NCI-H748 treated with DMSO at 0.1 percent for 48 hours (cell line): ENCODE results near the gene UMODL1.
"Not testable (repeated sequence)": the region's sequence is repeated elsewhere in the genome, so short reads cannot be mapped to it uniquely, and the experiment has no call there.

Source experiments
- DNase-seq: peaks from one replicate; lab custom pipeline; 2025; lab: John Stamatoyannopoulos, UW

Gene UMODL1

DNA sequence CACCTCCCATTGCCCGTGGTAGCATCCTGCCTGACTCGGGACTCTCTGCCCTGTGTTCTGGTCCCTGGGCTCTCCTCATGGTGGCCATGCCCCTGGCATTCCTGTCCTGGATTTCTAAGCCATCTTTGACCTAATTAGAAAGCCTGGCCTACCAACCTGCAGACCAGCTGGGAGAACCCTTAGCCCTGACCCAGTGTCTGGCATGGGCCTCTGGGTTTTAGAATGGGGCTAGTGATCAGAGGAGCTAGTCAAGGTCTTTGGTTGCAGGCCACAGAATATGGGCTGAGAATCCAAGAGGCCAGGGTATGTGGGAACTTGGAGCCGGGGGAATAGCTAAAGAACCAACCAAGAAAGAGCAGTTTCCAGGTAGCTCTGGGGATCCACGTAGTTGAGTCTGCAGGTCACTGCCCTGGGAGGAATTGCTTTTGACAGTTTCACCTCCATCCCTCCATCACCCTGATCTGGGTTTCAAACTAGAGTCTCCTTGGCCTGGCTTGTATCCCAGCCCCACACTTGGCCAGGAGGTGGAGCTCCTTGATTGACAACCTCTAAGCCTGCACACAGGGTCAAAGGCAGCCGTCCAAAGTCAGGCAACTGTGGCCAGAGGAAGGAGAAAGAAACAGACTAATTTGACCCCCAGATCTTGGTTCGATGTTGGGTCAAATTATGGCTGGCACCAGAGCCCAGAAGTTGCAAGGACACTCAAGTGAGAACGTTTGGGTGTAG is 93.1 kb downstream of the UMODL1 start:
- peak; percentile 24 for DNase-seq

DNA sequence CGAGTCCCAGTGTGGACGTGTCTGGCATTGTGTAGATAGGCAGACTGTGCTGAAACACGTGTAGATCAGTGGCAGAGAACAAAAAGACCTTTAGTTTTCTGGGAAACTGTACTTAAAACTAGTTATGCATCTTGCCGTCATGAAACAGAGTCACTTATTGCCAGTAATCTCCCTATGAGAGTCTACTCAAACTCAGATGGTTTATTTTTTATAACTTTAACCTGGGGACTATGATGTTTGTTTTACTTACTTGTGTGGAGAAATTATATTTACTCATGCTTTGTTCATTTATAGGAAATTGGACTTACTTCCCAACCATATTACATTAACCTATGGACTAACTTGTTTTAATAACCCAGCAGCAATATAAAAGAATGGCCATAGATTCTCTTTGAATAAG is 93.7 kb downstream of the UMODL1 start:
- no peak for DNase-seq

- DNase-seq: no peak
These were observed 94.8 kb downstream of the UMODL1 start for GRCh38 chr21:42165901-42166300.

GRCh38 chr21:42169758-42170157 is 98.6 kb downstream of the UMODL1 start:
- DNase-seq: no peak

- peak; percentile 84 for DNase-seq
These were observed 100.3 kb downstream of the UMODL1 start for GRCh38 chr21:42171091-42172053.

DNA sequence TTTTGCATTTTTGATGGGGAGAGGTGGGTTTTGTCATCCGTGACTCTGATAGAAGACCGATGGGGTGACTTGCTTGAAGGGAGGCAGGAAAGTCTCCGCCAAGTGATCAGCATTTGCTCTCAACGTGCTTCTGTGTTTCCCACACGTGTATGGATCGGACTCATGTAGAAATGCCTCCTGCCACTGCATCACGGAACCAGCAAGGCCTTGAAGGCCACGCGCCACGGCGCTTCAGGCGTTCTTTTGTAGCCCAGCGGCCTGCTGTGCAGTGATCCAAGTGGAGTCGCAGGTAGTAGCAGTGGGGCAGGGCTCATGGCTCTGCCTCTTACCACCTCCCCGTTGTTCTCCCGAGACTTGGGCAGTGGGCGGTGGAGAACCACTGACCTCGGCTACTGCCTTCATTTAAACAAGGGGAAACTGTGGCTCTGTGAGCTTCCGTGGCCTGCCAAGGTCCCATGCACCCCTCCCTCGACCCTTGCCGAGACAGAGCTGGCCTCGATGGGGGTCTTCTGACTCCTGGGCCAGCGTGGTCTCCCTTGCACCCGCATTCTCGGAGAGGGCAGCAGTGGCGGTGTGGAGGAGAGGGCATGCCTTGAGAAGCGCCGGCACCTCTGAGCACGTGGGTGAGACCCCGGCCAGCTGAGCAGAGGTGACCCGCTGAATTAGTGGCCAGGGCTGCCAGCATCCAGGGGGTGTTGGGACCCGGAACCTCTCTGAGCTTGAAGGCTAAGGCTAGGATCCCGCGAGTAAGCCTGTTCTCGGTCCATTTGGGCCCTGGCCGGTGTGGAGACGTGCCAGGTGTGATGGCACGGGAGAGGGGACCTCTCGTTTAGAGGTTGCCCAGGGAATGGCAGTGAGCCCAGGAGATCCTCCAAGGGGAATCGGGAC is 101.7 kb downstream of the UMODL1 start:
- no peak for DNase-seq

- DNase-seq: no peak
These were observed 103.1 kb downstream of the UMODL1 start for GRCh38 chr21:42174173-42174572.

GRCh38 chr21:42175110-42175710 is 104.1 kb downstream of the UMODL1 start:
- no peak for DNase-seq

GRCh38 chr21:42176859-42177258 is 105.7 kb downstream of the UMODL1 start:
- no peak for DNase-seq

- no peak for DNase-seq
These were observed 108.2 kb downstream of the UMODL1 start for GRCh38 chr21:42179316-42179715.

DNA sequence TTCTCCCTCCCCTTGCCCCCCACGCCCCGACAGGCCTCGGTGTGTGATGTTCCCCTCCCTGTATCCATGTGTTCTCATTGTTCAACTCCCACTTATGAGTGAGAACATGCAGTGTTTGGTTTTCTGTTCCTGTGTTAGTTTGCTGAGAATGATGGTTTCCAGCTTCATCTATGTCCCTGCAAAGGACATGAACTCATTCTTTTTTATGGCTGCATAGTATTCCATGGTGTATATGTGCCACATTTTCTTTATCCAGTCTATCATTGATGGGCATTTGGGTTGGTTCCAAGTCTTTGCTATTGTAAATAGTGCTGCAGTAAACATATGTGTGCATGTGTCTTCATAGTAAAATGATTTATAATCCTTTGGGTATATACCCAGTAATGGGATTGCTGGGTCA is 108.9 kb downstream of the UMODL1 start:
- not testable (repeated sequence) for DNase-seq

GRCh38 chr21:42182713-42183371 is 111.7 kb downstream of the UMODL1 start:
- no peak for DNase-seq

- DNase-seq: no peak
These were observed 112.5 kb downstream of the UMODL1 start for GRCh38 chr21:42183374-42184266.

DNA sequence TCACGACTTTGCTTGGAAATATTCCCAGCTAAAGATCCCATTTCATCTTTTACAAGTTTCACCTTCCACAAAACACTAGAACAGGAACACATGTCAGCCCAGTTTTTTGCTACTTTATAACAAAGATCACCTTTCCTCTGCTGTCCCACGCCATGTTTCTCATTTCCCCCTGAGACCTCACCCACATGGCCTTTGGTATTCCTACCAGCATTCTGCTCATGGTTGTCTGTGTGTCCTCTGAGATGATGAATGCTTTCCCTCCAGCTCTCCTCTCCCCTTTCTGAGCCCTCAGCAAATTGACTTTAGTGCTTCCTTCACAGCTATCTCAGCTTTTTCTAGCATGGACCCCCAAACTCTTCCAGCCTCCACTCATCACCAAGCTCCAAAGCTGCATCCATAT is 115.5 kb downstream of the UMODL1 start:
- DNase-seq: no peak

- no peak for DNase-seq
These were observed 117.0 kb downstream of the UMODL1 start for GRCh38 chr21:42187976-42188653.

- no peak for DNase-seq
These were observed 117.5 kb downstream of the UMODL1 start for GRCh38 chr21:42188663-42189062.

GRCh38 chr21:42189431-42189830 is 118.3 kb downstream of the UMODL1 start:
- DNase-seq: no peak

DNA sequence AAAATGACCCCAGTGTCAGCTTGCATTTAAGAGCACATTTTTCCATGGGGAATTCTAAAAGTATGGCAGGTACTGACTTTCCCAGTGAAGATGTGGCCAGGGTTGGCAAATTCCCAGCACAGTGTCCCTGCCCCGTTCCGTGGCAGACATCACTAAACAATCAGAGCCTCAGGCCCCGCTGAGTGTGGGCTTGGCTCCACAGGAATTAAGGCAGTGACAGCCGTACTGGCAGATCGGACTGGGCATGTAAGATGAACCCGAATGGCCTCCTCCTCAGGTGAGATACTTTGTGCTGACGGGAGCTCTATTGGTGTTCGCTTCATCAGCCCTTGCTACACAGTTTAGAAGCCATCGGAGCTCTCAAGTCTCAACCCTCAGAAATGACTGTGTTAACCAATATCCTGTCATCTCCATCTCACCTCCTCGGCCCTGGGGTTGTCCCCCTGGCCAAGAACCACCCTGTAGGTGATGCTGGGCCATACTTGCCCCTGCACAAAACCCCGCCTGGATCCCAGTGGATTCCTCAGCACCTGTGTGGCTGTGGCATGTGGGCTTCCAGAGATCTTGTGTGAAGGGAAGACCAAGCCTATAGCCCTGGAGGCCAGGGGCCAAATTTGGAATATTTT is 118.9 kb downstream of the UMODL1 start:
- no peak for DNase-seq

- no peak for DNase-seq
These were observed 119.4 kb downstream of the UMODL1 start for GRCh38 chr21:42190486-42190863.
